Measurements from ENCODE around the gene C19orf44. TPM values are rescaled to one million over a fixed set of nuclear protein-coding genes. Genes with fewer than 3 reads are reported as not detected.
A peak's percentile ranks its signal among the peaks of the same experiment; 100 is the strongest.
"Not testable (repeated sequence)": the region's sequence is repeated elsewhere in the genome, so short reads cannot be mapped to it uniquely, and the experiment has no call there.

C19orf44 gene
- total RNA-seq, 1 donor from 2014 or later, result 6.4 TPM

DNA sequence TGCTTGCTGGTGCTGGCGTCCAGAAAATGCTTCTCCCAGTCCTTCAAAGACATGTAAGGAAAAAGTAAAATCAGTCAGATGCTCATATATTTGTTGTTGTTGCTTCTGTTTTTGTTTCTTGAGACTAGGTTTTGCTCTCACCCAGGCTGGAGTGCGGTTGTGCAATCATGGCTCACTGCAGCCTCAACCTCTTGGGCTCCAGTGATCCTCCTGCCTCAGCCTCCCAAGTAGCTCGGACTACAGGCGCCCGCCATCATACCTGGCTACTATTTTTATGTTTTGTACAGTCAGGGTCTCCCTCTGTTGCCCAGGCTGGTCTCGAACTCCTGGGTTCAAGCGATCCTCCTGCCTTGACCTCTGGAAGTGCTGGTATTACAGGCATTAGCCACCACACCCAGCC, 13.4 kb upstream of the C19orf44 start:
- Mint-ChIP-seq H3K36me3 (no peaks in the 10 kb centered on the region), H3K4me3 (no peak overlapping the region), H3K4me1 (no peaks in the 10 kb centered on the region), H3K9me3 (no peaks in the 10 kb centered on the region), H3K27me3 (ENCODE audit: low read depth) (no peaks in the 10 kb centered on the region), H3K27ac (no peak overlapping the region)
- TF ChIP-seq CTCF (IDR thresholded peaks at IDR 0.05; ENCODE audit: unreplicated experiment), result no peak
- no peak for DNase-seq (ENCODE audit: low spot score in 2 of 2, unreplicated experiment in 2 of 2)

GRCh38 chr19:16486476-16486875, 9.7 kb upstream of the C19orf44 start:
- not testable (repeated sequence) for DNase-seq (ENCODE audit: low spot score in 2 of 2, unreplicated experiment in 2 of 2)

DNA sequence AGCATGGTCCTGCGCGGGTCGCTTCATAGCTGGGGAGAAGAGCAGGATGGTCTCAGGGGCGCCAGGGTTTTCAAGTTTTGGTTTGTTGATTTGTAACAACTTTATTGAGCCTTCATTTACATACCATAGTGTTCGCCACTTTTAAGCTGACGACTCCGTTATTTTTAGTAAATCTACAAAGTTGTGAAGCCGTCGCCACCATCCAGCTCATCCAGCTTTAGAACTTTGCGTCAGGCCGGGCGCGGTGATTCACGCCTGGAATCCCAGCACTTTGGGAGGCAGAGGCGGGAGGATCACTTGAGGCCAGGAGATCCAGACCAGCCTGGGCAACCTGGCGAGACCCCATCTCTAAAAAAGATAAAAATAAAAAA, 404 bp downstream of the C19orf44 start:
- peaks cover 6% of the 10 kb centered on the region for H3K36me3 Mint-ChIP-seq
- H3K4me3 Mint-ChIP-seq, result peak overlapping the region; percentile 94
- no peaks in the 10 kb centered on the region for H3K27me3 Mint-ChIP-seq (ENCODE audit: low read depth)
- peak overlapping the region; percentile 91 for H3K27ac Mint-ChIP-seq
- no peak for TF ChIP-seq CTCF (IDR thresholded peaks at IDR 0.05; ENCODE audit: unreplicated experiment)
- no peaks in the 10 kb centered on the region for H3K9me3 Mint-ChIP-seq
- peaks cover 20% of the 10 kb centered on the region for H3K4me1 Mint-ChIP-seq
- no peak for DNase-seq (ENCODE audit: low spot score in 2 of 2, unreplicated experiment in 2 of 2)

More at GRCh38 chr19:16486476-16486875, 9.7 kb upstream of the C19orf44 start:
- not testable (repeated sequence) for H3K27me3 Mint-ChIP-seq (ENCODE audit: low read depth); H3K4me1 Mint-ChIP-seq; H3K27ac Mint-ChIP-seq; H3K36me3 Mint-ChIP-seq; H3K9me3 Mint-ChIP-seq; H3K4me3 Mint-ChIP-seq

- Mint-ChIP-seq H3K27ac (no peak overlapping the region), H3K4me3 (peak overlapping the region; percentile 94), H3K9me3 (no peaks in the 10 kb centered on the region), H3K27me3 (ENCODE audit: low read depth) (no peaks in the 10 kb centered on the region), H3K4me1 (peaks cover 20% of the 10 kb centered on the region), H3K36me3 (peaks cover 6% of the 10 kb centered on the region)
- TF ChIP-seq CTCF (IDR thresholded peaks at IDR 0.05; ENCODE audit: unreplicated experiment), result no peak
- DNase-seq (ENCODE audit: low spot score in 2 of 2, unreplicated experiment in 2 of 2), result no peak
These were observed 848 bp downstream of the C19orf44 start for GRCh38 chr19:16497042-16497441.

DNA sequence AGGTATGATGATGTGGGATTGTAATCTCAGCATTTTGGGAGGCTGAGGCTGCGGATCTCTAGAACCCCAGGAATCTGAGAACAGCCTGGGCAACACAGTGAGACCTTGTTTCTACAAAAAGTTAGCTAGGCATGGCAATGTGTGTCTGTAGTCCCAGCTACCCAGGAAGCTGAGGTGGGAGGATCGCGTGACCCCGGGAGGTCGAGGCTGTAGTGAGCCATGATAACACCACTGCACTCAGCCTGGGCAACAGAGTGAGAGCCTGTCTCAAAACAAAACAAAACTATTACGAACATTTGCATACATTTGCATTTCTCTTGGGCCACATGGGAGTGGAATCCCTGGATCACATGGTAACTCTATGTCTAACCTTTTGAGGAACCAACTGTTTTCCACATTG, 1.6 kb downstream of the C19orf44 start:
- Mint-ChIP-seq H3K27ac (no peak overlapping the region), H3K4me1 (peaks cover 20% of the 10 kb centered on the region), H3K27me3 (ENCODE audit: low read depth) (no peaks in the 10 kb centered on the region), H3K4me3 (peak overlapping the region; percentile 94), H3K36me3 (peaks cover 9% of the 10 kb centered on the region), H3K9me3 (no peaks in the 10 kb centered on the region)
- no peak for DNase-seq (ENCODE audit: low spot score in 2 of 2, unreplicated experiment in 2 of 2)
- TF ChIP-seq CTCF (IDR thresholded peaks at IDR 0.05; ENCODE audit: unreplicated experiment), result no peak

GRCh38 chr19:16504271-16504670, 8.1 kb downstream of the C19orf44 start:
- H3K36me3 Mint-ChIP-seq, result peaks cover 15% of the 10 kb centered on the region
- H3K27ac Mint-ChIP-seq, result no peak overlapping the region
- no peaks in the 10 kb centered on the region for H3K27me3 Mint-ChIP-seq (ENCODE audit: low read depth)
- TF ChIP-seq CTCF (IDR thresholded peaks at IDR 0.05; ENCODE audit: unreplicated experiment), result no peak
- no peak for DNase-seq (ENCODE audit: low spot score in 2 of 2, unreplicated experiment in 2 of 2)
- H3K4me1 Mint-ChIP-seq, result no peaks in the 10 kb centered on the region
- H3K4me3 Mint-ChIP-seq, result no peak overlapping the region
- H3K9me3 Mint-ChIP-seq, result no peaks in the 10 kb centered on the region

- not testable (repeated sequence) for H3K9me3 Mint-ChIP-seq; H3K27me3 Mint-ChIP-seq (ENCODE audit: low read depth); H3K4me1 Mint-ChIP-seq; H3K4me3 Mint-ChIP-seq; H3K27ac Mint-ChIP-seq; DNase-seq (ENCODE audit: low spot score in 2 of 2, unreplicated experiment in 2 of 2)
- peaks cover 12% of the 10 kb centered on the region for H3K36me3 Mint-ChIP-seq
These were observed 10.0 kb downstream of the C19orf44 start for GRCh38 chr19:16506161-16506560.
